G401 (cell line): ENCODE data around the gene OTOGL. TPM values are rescaled to one million over a fixed set of nuclear protein-coding genes. Genes with fewer than 3 reads are reported as not detected.
A peak's percentile ranks its signal among the peaks of the same experiment; 100 is the strongest.
"Not testable (repeated sequence)": the region's sequence is repeated elsewhere in the genome, so short reads cannot be mapped to it uniquely, and the experiment has no call there.

Source experiments
- DNase-seq: peaks from one replicate; pipeline ENCODE4 v3.0.0-alpha.2; 2015; ENCODE audit warnings: low spot score
- in situ Hi-C: cut with HindIII; loops from 2 replicates; pipeline ENCODE4 v1.10.0; 2016; ENCODE audit warnings: low sequenced_read_pairs, mixed read lengths
- total RNA-seq: library from RNA; depleted of rRNA; stranded (reverse); fragments of >200 nt; shearing (Covaris generic); gene quantifications from 2 replicates; pipeline ENCODE4 v1.2.3, GENCODE V29; 2014

The OTOGL gene
- total RNA-seq, 1 experiment from 2014 or later, result not detected

GRCh38 chr12:80116735-80117134, 17.4 kb downstream of the OTOGL start:
- in situ Hi-C loops, result no loop called here
- DNase-seq, result no peak

- no peak for DNase-seq
- in situ Hi-C loops, result no loop called here
These were observed 19.4 kb downstream of the OTOGL start for GRCh38 chr12:80118565-80119324.

GRCh38 chr12:80120994-80121393, 21.7 kb downstream of the OTOGL start:
- in situ Hi-C loops, result no loop called here
- DNase-seq, result no peak

GRCh38 chr12:80121661-80122060, 22.3 kb downstream of the OTOGL start:
- in situ Hi-C loops, result no loop called here
- no peak for DNase-seq

- in situ Hi-C loops, result no loop called here
- no peak for DNase-seq
These were observed 30.7 kb downstream of the OTOGL start for GRCh38 chr12:80129895-80130530.

GRCh38 chr12:80135624-80136023, 36.3 kb downstream of the OTOGL start:
- in situ Hi-C loops, result no loop called here
- no peak for DNase-seq

- in situ Hi-C loops, result no loop called here
- DNase-seq, result no peak
These were observed 40.7 kb downstream of the OTOGL start for GRCh38 chr12:80140005-80140404.

GRCh38 chr12:80142640-80143039, 43.3 kb downstream of the OTOGL start:
- in situ Hi-C loops, result no loop called here
- DNase-seq, result no peak

GRCh38 chr12:80143537-80143936, 44.2 kb downstream of the OTOGL start:
- in situ Hi-C loops, result no loop called here
- DNase-seq, result no peak

GRCh38 chr12:80149547-80150313, 50.4 kb downstream of the OTOGL start:
- DNase-seq, in situ Hi-C loops: not testable (repeated sequence)

- DNase-seq, result no peak
- in situ Hi-C loops, result no loop called here
These were observed 51.8 kb downstream of the OTOGL start for GRCh38 chr12:80151131-80151530.

GRCh38 chr12:80154261-80154660, 54.9 kb downstream of the OTOGL start:
- in situ Hi-C loops, result no loop called here
- DNase-seq, result no peak

GRCh38 chr12:80156306-80156705, 57.0 kb downstream of the OTOGL start:
- DNase-seq, result no peak
- in situ Hi-C loops, result no loop called here

GRCh38 chr12:80157645-80158044, 58.3 kb downstream of the OTOGL start:
- DNase-seq, result no peak
- in situ Hi-C loops, result no loop called here

- DNase-seq, result no peak
- in situ Hi-C loops, result no loop called here
These were observed 62.3 kb downstream of the OTOGL start for GRCh38 chr12:80161612-80162011.

- no peak for DNase-seq
- in situ Hi-C loops, result no loop called here
These were observed 62.8 kb downstream of the OTOGL start for GRCh38 chr12:80162177-80162576.

- in situ Hi-C loops, result no loop called here
These were observed 66.4 kb downstream of the OTOGL start for GRCh38 chr12:80165746-80166145.

GRCh38 chr12:80166751-80167150, 67.4 kb downstream of the OTOGL start:
- peak; percentile 19 for DNase-seq
- in situ Hi-C loops, result no loop called here

More at GRCh38 chr12:80165746-80166145, 66.4 kb downstream of the OTOGL start:
- peak; percentile 79 for DNase-seq

- in situ Hi-C loops, result no loop called here
- DNase-seq, result no peak
These were observed 69.6 kb downstream of the OTOGL start for GRCh38 chr12:80168936-80169335.

GRCh38 chr12:80170915-80171314, 71.6 kb downstream of the OTOGL start:
- in situ Hi-C loops, result no loop called here
- no peak for DNase-seq
